T-helper 9 cell (primary cell): ENCODE data around the gene TTC24.
"Not testable (repeated sequence)": the region's sequence is repeated elsewhere in the genome, so short reads cannot be mapped to it uniquely, and the experiment has no call there.

Experiments used
- DNase-seq: peaks from one replicate; pipeline ENCODE4 v3.0.0-alpha.2; 2020

TTC24 gene

GRCh38 chr1:156555715-156556114, 23.8 kb upstream of the TTC24 start:
- no peak for DNase-seq

- DNase-seq: no peak
Measured at GRCh38 chr1:156556354-156556753, 23.2 kb upstream of the TTC24 start.

GRCh38 chr1:156559086-156559796, 20.3 kb upstream of the TTC24 start:
- no peak for DNase-seq

- no peak for DNase-seq
Measured at GRCh38 chr1:156559797-156560385, 19.6 kb upstream of the TTC24 start.

GRCh38 chr1:156560585-156561163, 18.8 kb upstream of the TTC24 start:
- DNase-seq: no peak

- DNase-seq: no peak
Measured at GRCh38 chr1:156565519-156565918, 14.0 kb upstream of the TTC24 start.

GRCh38 chr1:156566436-156566835, 13.1 kb upstream of the TTC24 start:
- no peak for DNase-seq

- no peak for DNase-seq
Measured at GRCh38 chr1:156571261-156571852, 8.2 kb upstream of the TTC24 start.

GRCh38 chr1:156571919-156572662, 7.4 kb upstream of the TTC24 start, which contains the start of gene IQGAP3:
Gene IQGAP3 (minus strand): TSS chr1:156572565. CDS start chr1:156572529, 36 bp downstream.
- peak; percentile 61 for DNase-seq

- no peak for DNase-seq
Measured at GRCh38 chr1:156572663-156573018, 6.9 kb upstream of the TTC24 start.

- no peak for DNase-seq
Measured at GRCh38 chr1:156574039-156574633, 5.4 kb upstream of the TTC24 start.

GRCh38 chr1:156577550-156577949, 2.0 kb upstream of the TTC24 start:
- DNase-seq: no peak

GRCh38 chr1:156578055-156578454, 1.5 kb upstream of the TTC24 start:
- no peak for DNase-seq

GRCh38 chr1:156581661-156582387, 2.3 kb downstream of the TTC24 start:
- DNase-seq: no peak

- DNase-seq: no peak
Measured at GRCh38 chr1:156582388-156583017, 3.0 kb downstream of the TTC24 start.

GRCh38 chr1:156583821-156584622, 4.5 kb downstream of the TTC24 start:
- DNase-seq: peak; percentile 68

- DNase-seq: no peak
Measured at GRCh38 chr1:156584813-156585212, 5.3 kb downstream of the TTC24 start.

- DNase-seq: no peak
Measured at GRCh38 chr1:156586323-156586722, 6.8 kb downstream of the TTC24 start.

- no peak for DNase-seq
Measured at GRCh38 chr1:156586892-156587477, 7.5 kb downstream of the TTC24 start.

- not testable (repeated sequence) for DNase-seq
Measured at GRCh38 chr1:156587927-156588326, 8.4 kb downstream of the TTC24 start.
